Endothelial cell of umbilical vein (primary cell): ENCODE results near the gene CCDC146. TPM values are rescaled to one million over a fixed set of nuclear protein-coding genes. Genes with fewer than 3 reads are reported as not detected.

Source experiments
- BruUV-seq: library from RNA; stranded (reverse); fragments of 400-500 nt; replicated peaks from 2 replicates; lab custom pipeline; 2021; lab: Mats Ljungman, UMichigan
- CTCF ChIA-PET: fragments of 300-600, 350-600 bp; sonication (Branson Sonifier 250); formaldehyde crosslinking; loops from one replicate; lab custom pipeline; 2021; ENCODE audit warnings: antibody characterized with exemption, inconsistent platforms; lab: Charles Lee
- POLR2A ChIA-PET: fragments of 300-600, 350-600 bp; sonication (Branson Sonifier 250); formaldehyde crosslinking; loops from one replicate; lab custom pipeline; 2021; ENCODE audit warnings: antibody characterized with exemption, inconsistent platforms; lab: Charles Lee
- DNase-seq: peaks from one replicate; pipeline ENCODE4 v3.0.0-alpha.2; 2011; ENCODE audit warnings: low read depth, low spot score
- FAIRE-seq: peaks from 2 replicates; lab custom pipeline; 2011; peaks lifted over from hg19 to GRCh38; lab: Jason Lieb, UNC
- H2AFZ ChIP-seq: 2 replicates; pipeline ENCODE4 v1.6.0; 2012; ENCODE audit warnings: low read depth, low read length, control low read depth, inconsistent platforms
- H3K27ac ChIP-seq: 2 replicates; pipeline ENCODE4 v1.5.1; 2011; ENCODE audit warnings: low read depth, mild to moderate bottlenecking, control low read depth, low read length, moderate library complexity; ENCODE audit not compliant: insufficient read depth
- H3K27me3 ChIP-seq, 2 experiments: 2 replicates each; pipeline versions ENCODE4 v1.6.0 to v1.6.1; 2011; ENCODE audit warnings: low read length in 2 of 2, mixed read lengths in 1 of 2; ENCODE audit not compliant: control insufficient read depth in 2 of 2, insufficient read depth in 2 of 2
- H3K36me3 ChIP-seq, 2 experiments: 2 replicates in 1 of 2; 3 replicates in 1 of 2; pipeline ENCODE4 v1.5.1; 2011; ENCODE audit warnings: low read length in 2 of 2, mild to moderate bottlenecking in 1 of 2, moderate library complexity in 1 of 2; ENCODE audit not compliant: control insufficient read depth in 2 of 2, insufficient read depth in 2 of 2; ENCODE audit errors: extremely low read depth in 1 of 2
- H3K4me1 ChIP-seq: 3 replicates; pipeline ENCODE4 v1.5.1; 2011; ENCODE audit warnings: mild to moderate bottlenecking, low read length; ENCODE audit not compliant: control insufficient read depth, insufficient read depth; ENCODE audit errors: extremely low read depth
- H3K4me2 ChIP-seq: 2 replicates; pipeline ENCODE4 v1.6.1; 2011; ENCODE audit warnings: low read length, control low read depth, mixed read lengths; ENCODE audit not compliant: insufficient read depth
- H3K4me3 ChIP-seq, 3 experiments: fragments of 200-600 bp in 1 of 3; sonication (generic), shearing (Covaris generic) in 1 of 3; replicated peaks in 1 of 3; 2 replicates each; pipeline ENCODE4 v1.5.1; 2011 to 2016; ENCODE audit warnings: control low read depth in 3 of 3, low read length in 3 of 3, mild to moderate bottlenecking in 2 of 3, inconsistent platforms in 1 of 3, low read depth in 1 of 3, moderate library complexity in 1 of 3; ENCODE audit not compliant: insufficient read depth in 1 of 3
- H3K79me2 ChIP-seq: 2 replicates; pipeline ENCODE4 v1.6.0; 2012; ENCODE audit warnings: low read length, inconsistent platforms; ENCODE audit not compliant: control insufficient read depth, insufficient read depth
- H3K9ac ChIP-seq: replicated peaks from 2 replicates; pipeline ENCODE3; 2011; ENCODE audit warnings: low read length, control low read depth; ENCODE audit not compliant: insufficient read depth; ENCODE audit errors: extremely low read depth
- H3K9me1 ChIP-seq: replicated peaks from 3 replicates; pipeline ENCODE4 v1.6.0; 2011; ENCODE audit warnings: mild to moderate bottlenecking, low read length; ENCODE audit not compliant: control insufficient read depth, insufficient read depth; ENCODE audit errors: extremely low read depth
- H3K9me3 ChIP-seq: replicated peaks from 2 replicates; pipeline ENCODE4 v1.5.1; 2012; ENCODE audit warnings: low read length, inconsistent platforms; ENCODE audit not compliant: control insufficient read depth, insufficient read depth
- H4K20me1 ChIP-seq: replicated peaks from 2 replicates; pipeline ENCODE3; 2011; ENCODE audit warnings: mild to moderate bottlenecking, low read length; ENCODE audit not compliant: control insufficient read depth, insufficient read depth; ENCODE audit errors: extremely low read depth
- EZH2 ChIP-seq: IDR thresholded peaks from 2 replicates; pipeline ENCODE4 v1.6.1; 2012; ENCODE audit warnings: borderline replicate concordance, low read depth, mild to moderate bottlenecking, moderate library complexity, low read length, inconsistent platforms; ENCODE audit not compliant: severe bottlenecking
- FOS ChIP-seq: IDR thresholded peaks from 2 replicates; pipeline ENCODE4 v1.6.1; 2011; ENCODE audit warnings: mild to moderate bottlenecking, low read length, moderate library complexity, borderline replicate concordance; ENCODE audit not compliant: insufficient read depth
- GATA2 ChIP-seq: IDR thresholded peaks from 2 replicates; pipeline ENCODE4 v1.7.0; 2011; ENCODE audit warnings: low read depth, mild to moderate bottlenecking, moderate library complexity, mixed read lengths, low read length; ENCODE audit not compliant: insufficient read length, insufficient read depth
- JUN ChIP-seq: IDR thresholded peaks from 2 replicates; pipeline ENCODE4 v1.6.1; 2011; ENCODE audit warnings: borderline replicate concordance, low read depth; ENCODE audit not compliant: insufficient read length, insufficient read depth
- MAX ChIP-seq: IDR thresholded peaks from 2 replicates; pipeline ENCODE4 v1.6.1; 2011; ENCODE audit not compliant: insufficient read depth, insufficient read length
- MYC ChIP-seq: IDR thresholded peaks from one replicate; pipeline ENCODE4 v1.6.1; 2011; ENCODE audit warnings: mild to moderate bottlenecking, low read depth, low read length
- POLR2A ChIP-seq: IDR thresholded peaks from 2 replicates; pipeline ENCODE4 v1.6.1; 2012; ENCODE audit warnings: low read depth, mild to moderate bottlenecking, control low read depth, low read length
- POLR2AphosphoS5 ChIP-seq: IDR thresholded peaks from 2 replicates; pipeline ENCODE4 v1.6.1; 2012; ENCODE audit warnings: low read depth, mild to moderate bottlenecking, control low read depth, low read length, moderate library complexity; ENCODE audit not compliant: insufficient read depth
- dilution Hi-C: fragments of 300-500 bp; cut with MboI; formaldehyde crosslinking; loops from one replicate; pipeline ENCODE4 v1.15.0; 2019; ENCODE audit warnings: low sequenced_read_pairs; ENCODE audit not compliant: extremely low pct_ligation_motif_present
- intact Hi-C: fragments of 100-400 bp; cut with micrococcal nuclease; formaldehyde crosslinking; loops from one replicate; pipeline ENCODE4 v1.10.0; 2022
- polyA plus RNA-seq, 4 experiments: library from polyadenylated mRNA; depleted of rRNA in 3 of 4; stranded (reverse) in 3 of 4; unstranded in 1 of 4; fragments of >200 nt; gene quantifications; 2 replicates each; pipeline versions ENCODE4 v1.2.1 to v1.2.3, GENCODE V29; 2011 to 2012; ENCODE audit warnings: missing spikeins in 1 of 4
- total RNA-seq: library from RNA; stranded (reverse); gene quantifications from 2 replicates; pipeline ENCODE4 v1.2.3, GENCODE V29; 2021
- TF ChIP-seq, protein P1 (sequence below), 2 donors: IDR thresholded peaks; 1 replicate in 1 of 2; 2 replicates in 1 of 2; pipeline ENCODE4 v1.5.1; 2011; ENCODE audit warnings: low read length in 2 of 2, mild to moderate bottlenecking in 2 of 2, moderate library complexity in 2 of 2, control low read depth in 1 of 2, inconsistent platforms in 1 of 2, low read depth in 1 of 2; ENCODE audit not compliant: insufficient read depth in 1 of 2; ENCODE audit errors: extremely low read depth in 1 of 2

The CCDC146 gene
- total and polyA plus RNA-seq, 2 donors (not counting 3 experiments of a cell fraction or from before 2014, with no cell fraction given): 0.65 to 2.2 TPM

DNA sequence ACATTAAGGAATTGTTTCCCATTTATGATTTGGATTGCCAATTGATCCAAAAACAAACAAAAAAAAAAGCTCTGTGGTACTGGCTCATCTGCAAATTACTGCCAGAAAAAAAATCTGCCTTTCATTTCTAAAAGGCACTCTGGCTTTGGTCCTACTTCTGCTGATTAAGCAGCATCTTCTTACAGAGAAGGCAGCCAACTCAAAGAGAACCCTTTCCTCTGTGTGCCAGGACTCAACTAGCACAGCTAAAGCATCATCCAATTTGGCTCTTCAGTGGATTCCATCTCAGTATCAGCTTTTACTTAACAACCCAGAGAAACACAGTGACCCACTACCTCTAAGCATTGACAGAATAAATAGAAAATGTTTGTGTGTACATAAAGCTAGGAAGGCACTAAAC lies 213.2 kb downstream of the CCDC146 start:
- dilution Hi-C loops: no loop called here
- intact Hi-C loops: no loop called here
- Histone ChIP-seq H3K9me1 (no peaks in the 10 kb centered on the region), H3K27ac (no peak overlapping the region), H3K9ac (no peak overlapping the region), H3K9me3 (no peaks in the 10 kb centered on the region), H4K20me1 (no peaks in the 10 kb centered on the region), H3K79me2 (no peaks in the 10 kb centered on the region), H3K4me2 (no peak overlapping the region), H2AFZ (no peak overlapping the region), H3K4me3 (no peak overlapping the region), H3K4me1 (peaks cover 22% of the 10 kb centered on the region), H3K36me3 (no peaks in the 10 kb centered on the region), H3K27me3 (no peaks in the 10 kb centered on the region)
- no peak for DNase-seq
- no peak for TF ChIP-seq FOS
- no peak for TF ChIP-seq MYC
- ChIA-PET CTCF (interaction anchor here (1.7 kb wide), 1 partner anchor 88 kb away, joined by 10 read pairs; no protein-coding TSS in a partner anchor), POLR2A (interaction anchor here (0.6 kb wide), 1 partner anchor 200 kb away, joined by 3 read pairs; no protein-coding TSS in a partner anchor)
- FAIRE-seq: no peak
- BruUV-seq: no TSS peak

DNA sequence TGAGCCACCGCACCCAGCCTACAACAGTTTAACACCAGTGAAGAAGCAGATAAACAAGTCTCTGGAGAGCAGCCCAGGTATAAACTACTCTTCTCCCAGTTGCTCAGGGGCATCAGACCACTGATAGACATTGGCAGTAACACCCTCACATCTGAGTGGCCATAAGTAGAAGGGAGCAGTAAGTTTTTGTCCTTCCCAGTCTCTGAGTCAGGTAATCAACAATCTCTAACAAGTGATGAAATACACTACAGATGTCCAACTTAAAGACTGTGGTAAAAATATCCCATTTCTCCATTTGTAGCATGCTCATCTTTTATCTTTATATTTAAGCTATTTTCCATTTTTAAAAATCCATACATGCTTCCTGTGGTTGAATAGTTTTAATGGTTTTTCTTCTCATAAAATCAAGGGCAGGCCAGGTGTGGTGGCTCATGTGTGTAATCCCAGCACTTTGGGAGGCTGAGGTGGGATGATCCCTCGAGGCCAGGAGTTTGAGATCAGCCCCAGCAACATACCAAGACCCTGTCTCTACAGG lies 215.1 kb downstream of the CCDC146 start:
- BruUV-seq: no TSS peak
- Histone ChIP-seq H3K4me2 (no peak overlapping the region), H3K36me3 (no peaks in the 10 kb centered on the region), H3K27ac (no peak overlapping the region), H3K27me3 (no peaks in the 10 kb centered on the region), H3K4me3 (no peak overlapping the region), H4K20me1 (no peaks in the 10 kb centered on the region), H2AFZ (no peak overlapping the region), H3K4me1 (peaks cover 8% of the 10 kb centered on the region), H3K9ac (no peak overlapping the region), H3K79me2 (no peaks in the 10 kb centered on the region), H3K9me1 (no peaks in the 10 kb centered on the region), H3K9me3 (no peaks in the 10 kb centered on the region)
- DNase-seq (no peak), FAIRE-seq (no peak)
- intact Hi-C loops: no loop called here
- ChIA-PET CTCF (no interaction called here), POLR2A (no interaction called here)
- dilution Hi-C loops: no loop called here
- TF ChIP-seq MYC (no peak), FOS (no peak), POLR2AphosphoS5 (no peak), POLR2A (no peak), MAX (no peak), GATA2 (no peak), JUN (no peak), EZH2 (no peak)
- TF ChIP-seq, protein P1, sequence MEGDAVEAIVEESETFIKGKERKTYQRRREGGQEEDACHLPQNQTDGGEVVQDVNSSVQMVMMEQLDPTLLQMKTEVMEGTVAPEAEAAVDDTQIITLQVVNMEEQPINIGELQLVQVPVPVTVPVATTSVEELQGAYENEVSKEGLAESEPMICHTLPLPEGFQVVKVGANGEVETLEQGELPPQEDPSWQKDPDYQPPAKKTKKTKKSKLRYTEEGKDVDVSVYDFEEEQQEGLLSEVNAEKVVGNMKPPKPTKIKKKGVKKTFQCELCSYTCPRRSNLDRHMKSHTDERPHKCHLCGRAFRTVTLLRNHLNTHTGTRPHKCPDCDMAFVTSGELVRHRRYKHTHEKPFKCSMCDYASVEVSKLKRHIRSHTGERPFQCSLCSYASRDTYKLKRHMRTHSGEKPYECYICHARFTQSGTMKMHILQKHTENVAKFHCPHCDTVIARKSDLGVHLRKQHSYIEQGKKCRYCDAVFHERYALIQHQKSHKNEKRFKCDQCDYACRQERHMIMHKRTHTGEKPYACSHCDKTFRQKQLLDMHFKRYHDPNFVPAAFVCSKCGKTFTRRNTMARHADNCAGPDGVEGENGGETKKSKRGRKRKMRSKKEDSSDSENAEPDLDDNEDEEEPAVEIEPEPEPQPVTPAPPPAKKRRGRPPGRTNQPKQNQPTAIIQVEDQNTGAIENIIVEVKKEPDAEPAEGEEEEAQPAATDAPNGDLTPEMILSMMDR (IDR thresholded peaks at IDR 0.05; ENCODE audit: extremely low read depth in 1 of 2, insufficient read depth in 1 of 2, low read depth in 1 of 2, low read length in 2 of 2): no peak
